ENCODE data around the gene FAM50A. TPM values are rescaled to one million over a fixed set of nuclear protein-coding genes. Genes with fewer than 3 reads are reported as not detected.

The FAM50A gene
- total RNA-seq, 2 experiments from 2014 or later, result 40.9 to 50.0 TPM

Small RNA genes within 50 kb of the gene (microRNA-seq; reads per million reads assigned to microRNA genes)
- gene MIR6858 (ENCODE audit: borderline replicate concordance), result 1.1 reads per million

Other genes with a start within 250 kb of the FAM50A start
- not detected for gene OPN1MW2, start 224.4 kb upstream of the FAM50A start, total RNA-seq
- not detected for gene OPN1MW3, start 186.6 kb upstream of the FAM50A start, total RNA-seq
- not detected for gene TEX28, start 149.0 kb upstream of the FAM50A start, total RNA-seq
- gene TKTL1, start 148.3 kb upstream of the FAM50A start, total RNA-seq, result under 1 TPM in 1 of 2 experiments, not detected in 1; 0.23 TPM
- gene FLNA, start 69.5 kb upstream of the FAM50A start, total RNA-seq, result 1,000 to 10,000 TPM in 1 of 2 experiments, 100 to 1,000 TPM in 1; 891 to 1,083 TPM
- gene EMD, start 64.8 kb upstream of the FAM50A start, total RNA-seq, result 10 to 100 TPM; 75.9 to 89.4 TPM
- gene RPL10, start 45.8 kb upstream of the FAM50A start, total RNA-seq, result 1,000 to 10,000 TPM; 1,286 to 2,705 TPM
- gene DNASE1L1, start 34.9 kb upstream of the FAM50A start, total RNA-seq, result 10 to 100 TPM; 12.6 to 13.4 TPM
- 10 to 100 TPM; 43.8 to 49.0 TPM for gene TAFAZZIN, start 32.6 kb upstream of the FAM50A start, total RNA-seq
- gene ATP6AP1, start 15.5 kb upstream of the FAM50A start, total RNA-seq, result 10 to 100 TPM; 25.6 to 28.6 TPM
- 100 to 1,000 TPM; 100 to 117 TPM for gene GDI1, start 7.0 kb upstream of the FAM50A start, total RNA-seq
- gene PLXNA3, start 14.1 kb downstream of the FAM50A start, total RNA-seq, result 10 to 100 TPM; 23.2 to 25.3 TPM
- 10 to 100 TPM; 34.7 to 43.0 TPM for gene LAGE3, start 35.1 kb downstream of the FAM50A start, total RNA-seq
- 10 to 100 TPM; 45.2 to 47.6 TPM for gene UBL4A, start 42.5 kb downstream of the FAM50A start, total RNA-seq
- 10 to 100 TPM; 10.4 to 11.3 TPM for gene SLC10A3, start 46.5 kb downstream of the FAM50A start, total RNA-seq
- gene FAM3A, start 72.1 kb downstream of the FAM50A start, total RNA-seq, result 10 to 100 TPM; 27.6 to 30.5 TPM
- 10 to 100 TPM; 63.1 to 72.5 TPM for gene G6PD, start 102.7 kb downstream of the FAM50A start, total RNA-seq
- 10 to 100 TPM; 32.7 to 33.0 TPM for gene IKBKG, start 103.5 kb downstream of the FAM50A start, total RNA-seq
- gene CTAG1A, start 141.0 kb downstream of the FAM50A start, total RNA-seq, result not detected
- gene CTAG1B, start 175.1 kb downstream of the FAM50A start, total RNA-seq, result not detected
- gene CTAG2, start 209.4 kb downstream of the FAM50A start, total RNA-seq, result not detected